Measurements from ENCODE around the gene OSTF1.

The OSTF1 gene

DNA sequence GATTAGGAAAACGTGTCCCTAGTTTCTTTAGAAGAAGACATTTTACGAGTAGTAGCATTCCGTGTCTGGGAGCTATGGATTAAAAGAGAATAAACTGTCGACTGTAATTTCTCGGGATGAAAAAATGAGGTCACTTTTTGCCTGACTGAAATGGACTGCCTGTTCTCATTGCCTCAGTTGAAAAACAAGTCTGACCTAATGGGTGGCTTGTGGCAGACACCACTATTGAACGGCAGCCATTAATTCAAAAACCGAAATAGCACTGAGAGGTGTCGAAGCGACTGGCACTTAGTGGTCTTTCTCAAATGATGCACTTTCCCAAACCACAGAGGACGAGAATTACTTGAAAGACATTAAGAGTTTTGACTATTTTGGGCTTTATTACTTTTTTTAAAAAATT, 35.4 kb downstream of the OSTF1 start:
- no peak for DNase-seq

DNA sequence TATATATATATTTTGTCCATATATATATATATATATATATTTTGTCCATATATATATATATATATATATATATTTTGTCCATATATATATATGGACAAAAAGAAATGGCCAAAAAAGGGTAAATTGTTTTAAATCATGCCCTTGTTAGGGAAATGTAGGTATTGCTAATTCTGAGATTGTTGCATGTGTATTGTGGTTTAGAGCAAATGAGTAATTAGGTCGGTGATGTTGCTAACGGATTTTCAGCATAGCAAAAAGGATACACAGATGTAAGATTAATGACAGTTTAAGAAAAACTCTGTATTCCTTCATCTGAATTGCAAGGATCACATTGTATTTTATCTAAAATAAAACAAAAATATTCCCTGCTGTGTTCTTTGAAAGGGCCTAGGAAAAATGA, 40.2 kb downstream of the OSTF1 start:
- DNase-seq, result no peak

DNA sequence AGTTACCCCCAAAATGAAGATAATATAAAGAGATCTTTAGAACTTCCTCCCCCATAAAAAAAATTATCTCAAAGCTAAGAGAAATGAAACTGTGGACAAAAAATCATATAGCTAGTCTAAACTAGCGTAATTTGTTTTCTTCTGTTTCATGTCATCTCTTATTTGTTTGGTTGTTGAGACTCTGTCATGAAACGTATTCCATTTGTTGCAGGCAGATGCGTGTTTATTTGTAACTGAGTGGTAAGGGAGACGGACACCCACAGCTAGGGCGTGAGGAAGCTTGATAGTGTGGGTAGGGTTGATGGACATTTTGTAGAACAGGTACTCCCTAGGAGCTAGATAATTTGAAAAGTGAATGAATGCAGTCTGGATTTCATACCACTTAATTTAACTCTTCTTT, 41.9 kb downstream of the OSTF1 start:
- DNase-seq, result no peak

DNA sequence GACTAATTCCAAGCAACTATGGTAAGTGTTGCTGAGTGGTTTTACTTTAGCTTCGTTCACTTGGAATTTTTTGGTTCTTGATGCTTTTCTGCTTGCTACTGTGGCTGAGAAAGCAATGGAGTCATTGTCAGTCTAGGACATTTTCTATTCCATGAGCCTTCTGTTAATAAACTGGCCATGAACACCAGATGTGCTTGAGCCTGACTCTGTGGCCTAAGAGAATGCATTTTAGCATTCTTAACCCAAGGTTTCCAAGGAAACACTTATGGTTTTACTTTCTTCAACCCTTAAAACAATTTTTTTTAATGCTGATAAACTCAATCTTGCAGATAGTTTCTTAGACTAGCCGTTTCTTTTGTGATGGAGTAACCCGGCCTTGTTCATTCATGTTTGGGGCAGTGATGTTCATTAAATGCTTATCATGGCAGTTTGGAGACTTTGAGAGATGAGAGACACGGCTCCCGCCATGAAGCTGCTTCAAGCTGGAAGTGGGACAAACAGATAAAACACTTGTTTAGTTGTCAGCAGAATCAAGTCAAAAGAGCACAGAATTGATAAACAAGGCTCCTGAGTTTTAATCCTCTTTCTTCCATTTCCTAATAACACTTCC, 42.4 kb downstream of the OSTF1 start:
- no peak for DNase-seq

DNA sequence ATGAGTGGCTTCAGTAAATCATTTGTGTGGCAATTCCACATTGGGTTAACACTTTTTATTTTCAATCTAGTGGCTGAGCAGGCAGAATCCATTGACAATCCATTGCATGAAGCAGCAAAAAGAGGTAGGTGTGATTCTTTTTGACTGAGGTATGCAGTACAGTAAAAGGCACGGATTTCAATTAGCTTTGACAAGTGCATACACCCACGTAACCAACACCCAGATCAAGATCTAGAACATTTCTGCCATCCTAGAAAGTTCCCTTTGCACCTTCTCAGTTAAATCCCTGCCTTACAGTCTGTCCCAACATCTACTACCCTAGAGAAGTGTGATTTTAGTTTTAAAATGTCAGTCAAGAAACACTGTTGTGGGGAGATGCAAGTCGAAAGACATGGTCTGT, 43.4 kb downstream of the OSTF1 start:
- DNase-seq, result no peak

DNA sequence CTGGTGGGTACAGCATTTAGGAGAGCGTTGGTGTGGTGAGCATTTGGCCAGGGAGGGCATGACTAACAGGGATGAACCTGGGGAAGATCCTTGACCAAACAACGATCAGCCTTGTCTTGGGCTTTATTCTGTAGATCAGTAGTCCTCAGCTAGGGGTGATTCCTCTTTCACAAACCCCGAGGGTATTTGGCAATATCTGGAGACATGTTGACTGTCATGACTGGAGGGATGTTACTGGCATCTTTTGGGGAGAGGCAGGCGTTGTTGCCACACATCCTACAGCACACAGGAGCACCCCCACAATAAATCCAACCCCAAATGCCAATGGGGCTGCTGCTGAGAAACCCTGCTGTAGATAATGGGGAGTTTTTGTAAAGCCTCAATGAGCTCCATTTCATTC, 43.9 kb downstream of the OSTF1 start:
- no peak for DNase-seq

DNA sequence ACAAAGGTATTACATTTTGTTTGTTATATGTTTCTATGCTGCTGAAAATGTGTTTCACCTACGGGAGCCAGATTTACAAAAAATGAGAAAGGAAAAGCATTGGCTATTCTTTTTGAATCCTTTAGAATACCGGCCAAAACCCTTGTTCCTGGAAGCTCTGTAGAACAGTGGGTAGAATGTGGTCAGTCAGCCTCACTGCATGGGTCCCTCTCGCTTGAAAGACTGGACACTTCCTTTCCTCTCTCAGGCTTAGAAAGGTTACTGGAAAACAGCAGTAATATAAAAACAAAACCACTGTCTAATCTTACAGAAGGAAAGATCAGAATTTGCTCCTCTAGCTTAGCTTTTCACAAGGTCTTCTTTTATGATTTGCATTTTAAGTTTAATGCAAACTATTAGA, 45.1 kb downstream of the OSTF1 start:
- no peak for DNase-seq

DNA sequence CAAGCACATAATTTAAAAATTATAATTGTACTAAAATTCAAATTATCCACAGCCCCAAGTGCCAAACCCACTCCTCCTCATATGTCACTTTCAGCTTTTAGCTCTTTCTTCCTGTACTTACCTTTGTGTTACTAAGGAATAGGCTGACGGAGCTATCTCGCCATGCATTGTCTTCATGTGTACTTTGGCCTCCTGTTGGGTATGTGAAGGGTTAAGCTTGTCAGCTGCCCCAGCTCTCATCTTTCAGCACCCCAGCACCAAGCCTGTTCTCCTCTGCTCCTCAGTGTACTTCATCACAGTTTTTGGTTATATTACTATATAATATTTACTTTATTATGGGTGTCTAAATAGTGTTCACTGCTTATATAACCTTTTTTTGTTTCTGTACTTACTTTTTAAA, 46.2 kb downstream of the OSTF1 start:
- no peak for DNase-seq

DNA sequence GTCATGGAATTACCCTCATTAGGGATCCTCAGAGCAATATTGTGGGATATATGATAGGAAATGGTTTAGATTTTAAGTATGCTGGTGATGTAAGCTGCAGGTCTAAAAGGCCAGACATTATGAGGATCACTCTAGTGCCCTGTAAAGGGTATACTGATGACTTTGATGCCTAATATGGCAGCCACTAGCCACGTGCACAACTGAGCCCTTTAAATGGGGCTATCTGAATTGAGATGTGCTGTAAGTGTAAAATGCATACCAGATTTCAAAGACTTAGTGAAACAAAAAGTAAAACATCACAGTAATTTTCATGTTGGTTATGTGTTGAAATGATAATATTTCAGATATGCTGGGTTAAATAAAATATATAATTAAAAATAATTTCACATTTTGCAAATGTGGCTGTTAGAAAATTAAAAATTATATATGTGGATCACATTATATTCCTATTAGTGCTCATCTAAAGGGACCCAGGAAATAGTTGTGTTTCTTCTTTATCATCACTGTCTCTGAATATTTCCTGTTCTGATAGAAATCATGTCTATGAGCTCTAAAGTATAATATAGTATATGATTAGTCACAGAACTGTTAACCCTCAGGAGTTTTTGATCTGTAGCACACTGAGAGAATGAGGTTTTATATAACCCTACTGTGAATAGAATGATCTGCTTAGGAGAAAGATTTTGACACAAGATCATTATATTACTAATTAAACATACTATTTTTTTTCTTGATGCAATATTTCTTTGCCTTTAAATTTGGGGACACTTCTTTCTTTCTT, 50.1 kb downstream of the OSTF1 start:
- DNase-seq, result peak; percentile 18

DNA sequence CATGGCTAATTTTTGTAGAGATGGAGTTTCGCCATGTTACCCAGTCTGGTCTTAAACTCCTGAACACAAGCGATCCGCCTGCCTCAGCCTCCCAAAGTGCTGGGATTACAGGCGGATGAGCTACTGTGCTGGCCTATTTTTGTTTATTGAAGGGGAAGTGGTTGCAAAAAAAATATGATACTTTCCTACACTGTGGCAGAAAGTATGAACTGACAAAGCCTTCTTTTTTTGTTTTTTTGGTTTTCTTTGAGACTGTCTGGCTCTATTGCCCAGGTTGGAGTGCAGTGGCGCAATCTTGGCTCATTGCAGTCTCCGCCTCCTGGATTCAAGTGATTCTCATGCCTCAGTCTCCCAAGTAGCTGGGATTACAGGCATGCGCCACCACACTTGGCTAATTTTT, 50.9 kb downstream of the OSTF1 start:
- no peak for DNase-seq

DNA sequence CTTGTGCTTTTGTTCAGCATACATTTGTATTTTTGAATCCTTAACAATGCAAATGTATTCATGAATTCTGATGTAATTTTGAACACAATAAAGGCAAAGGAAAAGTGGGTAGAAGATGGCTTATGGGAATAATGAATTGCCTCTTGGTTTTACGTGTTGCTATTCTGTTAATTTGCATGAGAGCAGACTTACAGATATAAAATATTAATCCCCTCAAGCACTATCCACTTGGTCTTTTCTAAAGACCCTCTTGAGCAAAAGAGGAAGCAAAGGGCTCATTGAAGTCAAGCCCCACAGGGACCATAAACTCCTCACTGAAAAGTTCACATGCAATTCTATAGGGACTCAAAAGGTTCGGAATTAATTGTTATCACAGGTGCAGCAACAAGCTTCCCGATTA, 51.9 kb downstream of the OSTF1 start:
- DNase-seq, result no peak

DNA sequence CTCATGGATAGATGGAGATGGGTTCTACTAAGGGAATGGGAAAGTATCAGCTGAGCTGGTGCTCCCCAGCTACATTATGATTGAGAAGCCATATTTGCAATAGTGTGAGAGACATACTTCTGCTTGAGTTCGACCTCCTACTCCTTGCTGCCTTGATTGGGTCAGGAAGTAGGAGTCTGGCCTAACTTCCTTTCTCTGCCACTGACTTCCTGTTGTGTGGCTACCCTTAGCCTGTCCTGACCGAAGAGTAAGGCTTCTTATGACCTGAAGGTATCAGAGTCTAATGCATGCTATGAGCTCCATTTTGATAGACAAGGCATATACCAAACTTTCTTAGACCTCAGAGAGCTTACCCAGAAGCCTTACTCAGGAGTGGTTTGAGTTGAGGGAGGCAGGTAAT, 53.9 kb downstream of the OSTF1 start:
- peak; percentile 27 for DNase-seq

DNA sequence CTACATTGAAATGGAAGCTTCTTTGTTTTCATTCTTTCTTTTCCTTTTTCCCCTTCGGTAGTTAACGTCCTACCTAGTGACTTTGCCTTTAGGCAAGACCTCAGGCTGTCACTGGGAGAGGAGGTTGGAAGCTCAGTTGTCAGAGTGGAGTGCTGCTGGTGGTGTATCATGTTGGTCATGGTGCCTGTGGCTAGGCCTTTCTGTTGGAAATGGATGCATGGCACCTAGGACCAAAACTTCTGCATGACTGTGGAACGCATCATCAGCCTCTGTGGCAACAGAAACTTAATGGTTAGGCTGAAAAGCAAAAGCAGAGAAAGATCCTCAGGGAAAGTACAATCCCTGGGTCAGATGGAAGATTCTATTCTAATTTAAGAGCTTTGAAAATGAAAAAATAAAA, 57.9 kb downstream of the OSTF1 start:
- no peak for DNase-seq

DNA sequence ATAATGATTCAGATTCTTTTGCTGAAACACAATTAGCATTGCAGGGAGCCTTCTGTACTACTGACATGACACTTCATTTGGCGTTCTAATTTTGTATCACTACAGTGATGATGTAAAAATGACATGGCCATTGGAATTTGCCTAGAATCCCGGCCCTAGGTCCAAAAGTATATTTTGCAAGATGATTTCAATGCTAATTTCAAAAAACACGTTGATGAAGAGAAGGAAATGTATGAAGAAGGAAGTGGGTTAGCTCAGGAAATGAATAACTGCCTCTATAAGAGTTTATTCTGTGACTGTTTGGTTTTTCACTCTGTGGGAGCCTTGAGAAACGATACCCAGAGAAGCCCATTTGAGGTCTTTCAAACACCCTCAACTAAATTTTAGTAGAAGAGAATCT, 59.3 kb downstream of the OSTF1 start:
- DNase-seq, result peak; percentile 51

DNA sequence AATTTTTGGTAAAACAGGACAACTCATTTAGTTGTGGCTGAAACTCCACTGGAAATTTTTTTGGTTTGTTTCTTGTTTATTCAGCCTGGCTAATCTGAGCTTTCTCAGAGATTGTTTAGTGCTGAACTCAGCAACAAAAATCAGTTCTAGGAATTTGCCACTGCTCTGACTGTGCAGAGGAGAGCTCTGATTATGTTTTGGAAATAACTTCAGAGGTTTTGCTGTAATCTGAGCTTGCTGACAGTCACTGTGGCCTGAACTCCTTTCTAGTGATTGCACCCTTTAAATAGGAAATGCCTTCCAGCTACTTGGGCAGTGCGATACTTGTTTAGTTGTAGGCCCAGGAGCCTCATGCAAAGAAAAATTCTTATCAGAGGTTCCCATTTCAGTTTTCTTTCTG, 60.2 kb downstream of the OSTF1 start:
- peak; percentile 22 for DNase-seq

DNA sequence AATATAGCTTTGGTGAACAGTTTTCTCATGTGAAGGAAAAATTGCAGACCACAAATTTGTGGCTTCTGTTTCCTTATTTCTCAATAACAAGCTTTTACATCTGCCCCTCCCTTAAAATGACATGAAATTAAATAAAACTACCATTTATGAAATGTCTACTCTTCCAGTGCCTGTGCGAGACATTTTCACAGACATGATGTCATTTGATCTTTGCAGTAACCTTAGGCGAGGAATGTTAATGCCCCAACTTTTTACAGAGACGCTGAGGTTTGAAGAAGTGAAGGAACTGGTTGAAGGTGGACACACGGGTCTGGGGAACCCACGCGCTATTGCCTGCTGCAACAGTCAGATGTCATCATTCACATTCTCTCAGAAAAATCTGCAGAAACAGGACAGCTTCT, 61.5 kb downstream of the OSTF1 start:
- no peak for DNase-seq

DNA sequence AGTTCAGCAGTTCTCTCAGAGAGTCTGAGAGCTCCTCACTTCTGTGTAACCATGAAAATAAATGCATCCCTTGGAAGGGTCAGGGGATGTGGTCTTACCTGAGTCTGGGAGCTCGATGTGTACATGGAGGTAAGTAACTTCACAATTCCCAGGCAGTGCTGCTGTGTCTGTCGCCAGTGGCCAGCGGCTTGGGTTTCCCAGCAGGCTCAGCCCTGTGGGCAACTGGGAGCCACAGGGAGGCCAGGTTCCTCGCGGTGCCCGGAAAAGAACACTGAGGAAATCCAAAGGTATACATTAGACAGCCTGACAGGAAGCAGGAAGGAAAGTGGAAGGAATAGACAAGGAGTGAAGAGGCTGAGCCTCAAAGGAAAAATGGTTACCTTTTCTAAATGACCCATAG, 62.2 kb downstream of the OSTF1 start:
- no peak for DNase-seq

DNA sequence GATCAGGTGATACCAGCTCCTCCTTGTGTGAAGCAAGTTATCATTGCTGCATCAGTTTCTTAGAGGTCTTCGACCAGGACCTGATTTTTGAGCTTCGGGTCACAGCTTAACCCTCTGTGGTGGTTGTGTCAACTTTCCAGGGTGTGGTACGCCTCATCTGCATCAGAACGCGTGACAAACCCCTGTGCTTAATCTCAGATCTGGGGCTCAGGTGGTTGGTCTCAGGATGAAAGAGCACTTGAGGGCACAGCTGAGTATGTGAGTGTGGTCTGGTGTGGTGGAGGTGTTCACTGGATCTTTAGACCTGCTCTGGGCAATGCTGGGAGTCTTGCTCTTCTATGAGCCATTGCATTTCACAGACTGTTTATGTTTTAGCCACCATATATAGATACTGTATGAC, 64.1 kb downstream of the OSTF1 start:
- peak; percentile 63 for DNase-seq

DNA sequence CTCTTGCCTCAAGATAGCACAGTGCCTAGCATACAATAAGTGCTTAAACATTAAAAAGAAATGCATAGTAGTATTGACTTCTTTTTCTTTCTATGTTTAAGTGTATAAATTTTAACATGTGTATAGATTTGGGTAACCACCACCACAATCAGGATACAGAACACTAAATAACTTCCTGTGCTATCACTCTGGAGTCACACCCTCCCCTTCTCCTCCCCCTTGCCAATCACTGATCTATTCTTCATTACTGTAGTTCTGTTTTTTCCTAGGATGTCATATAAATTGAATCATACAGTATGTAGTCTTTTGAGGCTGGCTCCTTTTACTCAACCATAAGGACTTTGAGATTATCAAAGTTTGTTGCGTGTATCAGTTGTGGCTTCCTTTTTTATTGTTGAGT, 68.5 kb downstream of the OSTF1 start:
- no peak for DNase-seq

DNA sequence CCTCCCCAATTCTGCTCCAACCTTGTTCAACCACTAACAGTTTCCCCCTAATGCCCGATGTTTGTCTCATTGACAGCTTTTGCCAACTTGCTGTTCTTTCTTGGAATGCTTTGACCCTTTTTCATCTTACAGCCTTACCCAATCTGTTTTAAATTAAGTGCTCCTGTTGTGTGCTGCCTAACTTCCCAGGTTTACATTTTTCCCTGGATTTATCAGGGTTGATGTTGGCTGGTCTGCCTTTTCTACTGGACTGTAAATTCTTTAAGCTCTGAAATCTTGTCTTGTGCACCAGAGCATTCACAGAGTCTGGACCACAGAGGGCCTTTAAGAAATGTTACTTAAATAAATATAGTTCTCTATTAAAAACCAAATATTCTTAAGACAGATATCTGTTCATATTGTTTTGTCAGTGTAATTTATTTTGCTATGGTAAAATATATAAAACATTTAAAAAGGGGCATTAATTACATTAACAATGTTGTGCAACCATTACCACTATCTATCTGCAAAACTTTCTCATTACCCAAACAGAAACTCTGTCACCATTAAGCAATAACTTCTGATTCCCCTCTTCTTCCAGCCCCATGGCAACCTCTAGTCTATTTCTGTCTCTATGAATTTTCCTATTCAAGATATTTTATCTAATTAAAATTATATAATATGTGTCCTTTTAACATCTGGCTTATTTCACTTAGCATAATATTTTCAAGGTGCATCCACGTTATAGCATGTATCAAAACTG, 73.0 kb downstream of the OSTF1 start:
- DNase-seq, result no peak

DNA sequence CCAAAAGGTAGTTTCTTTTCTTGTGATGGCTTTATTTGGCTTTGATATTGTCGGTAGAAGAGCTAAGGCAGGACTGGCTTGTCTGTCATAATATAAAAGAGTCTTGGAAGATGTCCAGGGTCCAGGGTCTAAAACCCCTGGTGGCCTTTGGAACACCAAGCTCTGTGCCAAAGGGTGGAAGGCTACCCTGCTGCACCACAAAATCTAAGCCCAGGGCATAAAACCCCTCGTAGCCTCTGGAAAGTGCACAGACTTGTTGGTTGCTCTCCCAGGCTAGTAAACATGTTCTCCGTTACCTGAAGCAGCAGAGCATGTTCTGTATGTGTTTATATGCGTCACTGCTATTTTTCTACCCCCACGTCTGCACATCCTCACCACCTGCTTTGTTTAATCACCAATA, 75.5 kb downstream of the OSTF1 start:
- DNase-seq, result no peak

DNA sequence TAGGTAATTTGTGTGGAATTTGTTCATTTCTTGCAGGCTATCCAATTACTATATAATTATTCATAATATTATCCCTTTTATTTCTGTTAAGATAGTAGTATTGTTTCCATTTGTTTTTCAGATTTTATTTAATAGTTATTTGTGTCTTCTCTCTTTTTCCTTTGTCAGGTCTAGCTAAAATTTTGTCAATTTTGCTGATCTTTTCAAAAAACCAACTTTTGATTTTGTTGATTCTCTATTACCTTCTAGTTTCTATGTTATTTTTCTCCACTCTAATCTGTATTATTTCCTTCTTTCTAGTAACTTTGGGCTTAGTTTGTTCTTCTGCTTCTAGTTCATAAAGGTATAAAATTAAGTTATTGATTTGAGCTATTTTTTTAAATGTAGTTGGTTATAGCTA, 76.3 kb downstream of the OSTF1 start:
- DNase-seq, result no peak

DNA sequence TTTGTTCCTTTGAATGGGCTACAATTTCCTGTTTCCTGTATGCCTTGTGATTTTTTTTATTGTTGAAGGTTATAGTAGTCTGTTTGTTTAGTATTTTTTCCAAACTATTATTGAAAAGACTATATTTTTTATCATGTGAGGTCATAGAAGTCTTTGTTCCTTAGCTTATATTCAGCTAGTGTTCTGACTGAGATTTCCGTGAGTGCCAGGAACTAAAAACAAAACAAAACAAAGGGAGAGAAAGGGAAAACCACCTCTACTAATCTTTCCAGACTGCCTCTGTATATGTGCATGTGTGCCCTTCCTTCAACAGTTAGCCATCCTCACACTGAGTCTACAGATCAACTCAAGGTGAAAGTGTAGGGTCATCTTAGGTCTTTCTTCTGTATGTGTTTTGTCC, 79.0 kb downstream of the OSTF1 start:
- no peak for DNase-seq

Measured in CD4-positive, alpha-beta T cell treated with Interleukin-21 for 1 hour (primary cell).